OCI-M1 (cell line): ENCODE results near the gene DLG2.
A peak's percentile ranks its signal among the peaks of the same experiment; 100 is the strongest.
"Not testable (repeated sequence)": the region's sequence is repeated elsewhere in the genome, so short reads cannot be mapped to it uniquely, and the experiment has no call there.

Experiments used
- DNase-seq: peaks from one replicate; lab custom pipeline; 2025; lab: John Stamatoyannopoulos, UW

The DLG2 gene

DNA sequence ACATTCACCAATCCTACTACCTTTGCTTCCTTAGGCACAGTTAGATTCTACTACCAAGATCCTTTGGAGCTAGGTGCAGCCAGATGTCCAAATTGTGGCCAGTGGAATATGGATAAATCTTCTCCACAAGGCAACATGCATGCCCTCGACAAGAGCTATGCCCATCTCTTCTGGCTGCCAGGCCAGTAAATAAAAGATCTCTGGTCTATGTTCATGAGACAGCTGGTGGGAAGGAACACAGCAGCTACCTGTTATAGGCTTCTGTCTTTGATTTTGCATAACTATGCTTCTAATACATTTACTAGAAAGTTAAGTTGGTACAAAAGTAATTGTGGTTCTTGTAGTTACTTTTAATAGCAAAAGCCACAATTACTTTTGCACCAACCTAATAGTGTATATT, 182.7 kb downstream of the DLG2 start:
- no peak for DNase-seq

- DNase-seq: no peak
Observed at GRCh38 chr11:85440273-85440672, 186.9 kb downstream of the DLG2 start.

DNA sequence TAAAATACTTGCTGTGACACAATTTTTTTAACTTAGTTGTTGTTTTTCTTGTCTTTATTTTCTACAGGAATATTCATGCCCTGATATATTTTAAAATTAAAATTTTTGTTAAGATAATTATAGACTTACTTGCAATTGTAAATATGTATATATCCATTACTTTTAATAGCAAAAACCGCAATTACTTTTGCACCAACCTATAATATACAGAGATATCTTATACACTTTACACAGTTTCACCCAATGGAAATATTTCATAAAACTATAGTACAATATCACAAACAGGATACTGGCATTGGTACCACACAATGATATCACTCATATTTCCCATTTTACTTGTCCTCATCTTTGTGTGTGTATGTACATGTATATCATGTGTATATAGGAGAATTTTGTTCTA, 188.8 kb downstream of the DLG2 start:
- DNase-seq: no peak

DNA sequence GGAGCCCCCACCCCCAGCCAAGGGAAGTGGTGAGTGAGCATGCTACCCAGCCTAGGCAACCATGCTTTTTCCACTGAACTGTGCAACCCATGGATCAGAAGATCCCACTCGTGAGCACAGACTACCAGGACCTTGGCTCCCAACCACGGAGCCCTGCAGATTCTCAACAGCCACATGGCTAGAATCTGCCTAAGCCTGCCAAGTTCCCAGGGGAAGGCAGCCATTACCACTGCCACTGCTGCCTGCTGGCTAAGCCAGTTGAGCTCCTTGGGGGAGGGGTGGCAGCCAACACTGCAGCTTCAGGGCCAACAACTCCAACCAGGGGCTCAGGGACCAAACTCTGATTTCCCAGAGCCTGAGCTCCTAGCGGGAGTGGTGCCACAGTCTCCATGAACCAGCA, 195.8 kb downstream of the DLG2 start:
- no peak for DNase-seq

DNA sequence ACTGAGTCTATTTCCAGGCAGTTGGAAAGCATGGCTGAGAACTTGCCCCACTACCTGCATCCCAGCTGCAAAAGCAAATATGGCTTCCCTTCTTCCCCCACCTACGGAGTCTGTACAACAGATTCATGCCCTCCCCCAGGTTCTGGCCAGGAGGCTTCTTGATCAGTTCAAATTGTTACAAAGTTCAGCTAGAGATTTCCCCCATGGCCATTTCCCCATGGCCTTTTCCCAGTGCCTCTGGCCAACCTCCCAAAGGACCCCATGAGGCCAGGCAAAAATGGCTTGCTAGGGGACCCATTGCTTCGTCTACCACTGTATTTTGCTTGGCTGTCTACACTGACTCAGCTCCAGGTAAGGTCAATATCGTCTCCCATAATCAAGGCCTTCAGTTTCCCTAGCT, 203.3 kb downstream of the DLG2 start:
- no peak for DNase-seq

DNA sequence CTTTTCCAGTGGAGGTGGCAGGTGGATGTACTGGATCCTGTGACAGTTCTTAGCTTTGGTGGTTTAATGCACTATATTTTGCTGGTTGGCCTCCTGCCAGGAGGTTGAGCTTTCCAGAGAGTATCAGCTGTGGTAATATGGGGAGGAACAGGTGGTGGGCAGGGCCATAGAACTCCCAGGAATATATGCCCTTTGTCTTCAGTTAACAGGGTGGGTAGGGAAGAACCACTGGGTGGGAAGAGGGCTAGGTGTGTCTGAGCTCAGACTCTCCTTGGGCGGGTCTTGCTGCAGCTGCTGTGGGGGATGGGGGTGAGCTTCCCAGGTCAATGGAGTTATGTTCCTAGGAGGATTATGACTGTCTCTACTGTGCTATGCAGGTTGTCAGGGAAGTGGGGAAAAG, 203.8 kb downstream of the DLG2 start:
- DNase-seq: no peak

DNA sequence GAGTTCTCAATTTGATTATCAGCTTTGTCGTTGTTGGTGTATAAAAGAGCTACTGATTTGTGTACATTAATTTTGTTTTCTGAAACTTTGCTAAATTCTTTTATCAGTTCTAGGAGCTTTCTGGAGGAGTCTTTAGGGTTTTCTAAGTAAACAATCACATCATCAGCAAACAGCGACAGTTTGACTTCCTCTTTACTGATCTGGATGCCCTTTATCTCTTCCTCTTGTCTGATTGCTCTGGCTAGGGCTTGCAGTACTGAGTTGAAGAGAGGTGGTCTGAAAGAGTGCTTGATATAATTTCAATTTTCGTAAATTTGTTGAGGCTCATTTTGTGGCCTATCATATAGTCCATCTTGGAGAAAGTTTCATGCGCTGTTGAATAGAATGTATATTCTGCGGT, 213.0 kb downstream of the DLG2 start:
- peak; percentile 82 for DNase-seq

- peak; percentile 62 for DNase-seq
Observed at GRCh38 chr11:85407648-85408047, 219.5 kb downstream of the DLG2 start.

GRCh38 chr11:85406841-85407240, 220.3 kb downstream of the DLG2 start:
- DNase-seq: no peak

DNA sequence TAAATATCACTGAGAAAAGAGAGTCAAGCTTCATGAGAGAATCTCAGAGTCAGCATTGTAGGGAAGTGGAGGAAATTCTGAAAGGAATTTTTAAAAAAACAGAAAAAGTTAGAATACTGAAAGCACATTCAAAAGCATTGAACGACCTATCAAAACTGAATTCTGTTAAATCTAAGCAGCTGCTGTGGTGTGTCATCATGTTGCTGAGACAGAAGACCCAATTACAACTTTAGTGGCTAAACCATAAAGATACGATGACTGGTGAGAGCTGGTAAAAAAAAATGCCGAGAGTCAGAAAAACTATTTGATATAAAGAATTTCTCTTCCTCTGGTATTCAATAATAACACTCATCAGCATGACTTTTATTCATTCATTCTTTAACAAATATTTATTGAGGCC, 220.8 kb downstream of the DLG2 start:
- DNase-seq: peak; percentile 78

GRCh38 chr11:85395515-85396055, 231.6 kb downstream of the DLG2 start:
- DNase-seq: peak; percentile 50

DNA sequence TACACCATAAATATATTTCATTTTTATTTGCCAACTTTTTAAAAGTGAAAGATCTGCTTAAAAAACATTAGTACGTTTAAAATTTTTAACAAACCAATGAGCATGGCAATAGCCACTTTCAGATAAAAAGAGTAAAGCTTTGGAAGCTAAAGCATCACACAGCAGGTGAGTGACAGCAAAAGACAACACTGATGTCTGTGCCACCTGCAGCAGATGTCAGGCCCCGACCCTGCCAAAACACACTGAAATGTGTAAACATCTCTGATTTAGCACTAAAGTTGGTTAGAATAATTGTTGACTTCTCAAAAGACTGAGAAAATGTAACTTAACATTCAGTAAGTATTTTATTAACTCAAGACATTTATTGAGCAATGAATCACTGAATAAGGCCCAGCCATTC, 232.9 kb downstream of the DLG2 start:
- DNase-seq: no peak

GRCh38 chr11:85391141-85391540, 236.0 kb downstream of the DLG2 start:
- no peak for DNase-seq

DNA sequence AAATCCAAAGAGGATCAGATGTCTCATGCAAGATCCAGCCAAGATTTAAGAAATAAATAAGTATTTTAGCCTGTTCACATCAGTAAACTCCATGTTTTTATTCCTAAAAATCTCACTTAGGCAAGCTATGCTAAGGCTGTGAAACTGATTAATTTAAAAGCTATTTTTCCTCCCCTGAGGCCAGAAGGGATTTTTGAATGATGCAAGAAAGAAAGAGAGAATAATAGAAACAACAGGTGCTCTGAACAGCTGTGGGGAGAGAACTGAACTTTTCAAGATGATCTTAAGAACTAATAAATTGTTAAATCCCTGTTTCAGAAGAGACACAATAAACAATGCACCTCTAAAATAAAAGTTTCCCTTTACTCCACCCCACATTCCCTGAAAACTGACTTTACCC, 241.6 kb downstream of the DLG2 start:
- DNase-seq: no peak

- no peak for DNase-seq
Observed at GRCh38 chr11:85385111-85385510, 242.0 kb downstream of the DLG2 start.

GRCh38 chr11:85379066-85379465, 248.1 kb downstream of the DLG2 start:
- peak; percentile 58 for DNase-seq

GRCh38 chr11:85377901-85378300, 249.2 kb downstream of the DLG2 start:
- no peak for DNase-seq

DNA sequence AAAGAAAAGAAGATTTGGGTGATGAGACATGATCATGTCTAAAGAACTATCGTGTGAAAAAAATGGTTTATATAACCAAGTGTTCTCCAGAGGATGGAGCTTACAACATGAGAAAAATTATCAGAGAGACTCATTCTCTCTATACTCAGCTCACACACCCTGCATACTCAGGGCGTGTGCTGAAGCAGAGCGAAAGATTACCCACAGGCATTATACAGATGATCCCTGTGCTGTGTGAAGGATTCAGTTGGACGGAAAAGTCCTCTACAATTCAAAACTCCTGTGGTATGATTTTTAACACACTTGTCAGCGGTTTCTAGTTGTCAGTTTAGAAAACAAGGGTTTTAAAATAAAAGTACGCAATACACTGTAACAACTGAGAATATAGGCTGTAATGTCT, 267.3 kb downstream of the DLG2 start:
- DNase-seq: peak; percentile 68

- no peak for DNase-seq
Observed at GRCh38 chr11:85355921-85356320, 271.2 kb downstream of the DLG2 start.

- DNase-seq: not testable (repeated sequence)
Observed at GRCh38 chr11:85349539-85349938, 277.6 kb downstream of the DLG2 start.

GRCh38 chr11:85348945-85349344, 278.2 kb downstream of the DLG2 start:
- DNase-seq: no peak

- no peak for DNase-seq
Observed at GRCh38 chr11:85347291-85347690, 279.9 kb downstream of the DLG2 start.

DNA sequence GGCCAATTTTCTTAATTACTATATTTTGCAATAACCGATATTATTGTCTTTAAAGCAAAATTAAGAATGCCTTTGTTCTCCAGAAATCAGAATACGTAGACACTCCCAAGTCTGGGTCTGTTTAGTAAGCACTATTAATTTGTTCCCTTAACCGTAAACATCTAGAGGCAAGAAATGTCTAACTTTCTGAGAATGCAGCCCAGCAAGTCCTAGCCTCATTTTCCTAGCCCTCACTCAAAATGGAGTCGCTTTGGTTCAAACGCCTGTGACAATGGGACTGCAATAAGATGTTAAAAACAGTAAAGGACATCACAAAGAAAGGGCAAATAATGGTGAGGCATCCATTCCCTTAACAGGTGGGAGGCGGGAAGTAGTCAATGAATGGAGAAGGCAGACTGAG, 280.7 kb downstream of the DLG2 start:
- no peak for DNase-seq

DNA sequence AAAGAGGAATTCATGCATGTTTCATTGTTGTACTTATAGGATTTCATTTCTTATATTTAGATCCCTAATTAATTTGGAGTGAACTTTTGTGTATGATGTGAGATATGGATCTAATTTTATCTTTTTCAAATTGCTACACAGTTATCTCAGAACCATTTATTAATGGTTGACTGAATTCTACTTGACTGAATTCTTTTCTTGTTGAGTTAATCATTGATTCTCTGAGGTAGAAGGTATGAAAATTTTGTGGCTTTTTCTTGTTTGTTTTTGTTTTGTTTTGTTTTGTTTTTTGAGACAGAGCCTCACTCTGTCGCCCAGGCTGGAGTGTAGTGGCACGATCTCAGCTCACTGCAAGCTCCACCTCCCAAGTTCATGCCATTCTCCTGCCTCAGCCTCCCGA, 286.3 kb downstream of the DLG2 start:
- not testable (repeated sequence) for DNase-seq

DNA sequence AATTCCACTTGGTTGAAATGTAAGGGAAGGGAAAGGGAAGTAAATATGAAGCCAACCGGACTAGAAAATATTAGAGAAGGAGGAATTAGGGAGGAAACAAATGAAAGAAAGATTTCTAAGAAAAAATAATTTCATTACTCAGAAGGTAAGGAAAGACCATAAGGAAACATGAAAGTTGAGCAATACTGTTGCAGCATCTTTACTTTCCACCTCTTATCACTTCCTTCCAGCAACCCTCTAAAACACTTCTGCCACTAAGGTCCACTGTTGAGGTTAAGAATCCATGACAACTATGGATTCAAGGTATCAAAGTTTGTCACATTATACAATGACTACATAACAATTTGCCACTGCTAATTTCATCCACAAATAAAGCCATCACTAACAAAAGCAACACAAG, 308.6 kb downstream of the DLG2 start:
- DNase-seq: peak; percentile 99
